Naive thymus-derived CD4-positive, alpha-beta T cell (primary cell): ENCODE results near the gene CDC42EP1. TPM values are rescaled to one million over a fixed set of nuclear protein-coding genes. Genes with fewer than 3 reads are reported as not detected.
"Not testable (repeated sequence)": the region's sequence is repeated elsewhere in the genome, so short reads cannot be mapped to it uniquely, and the experiment has no call there.

Experiments
- ATAC-seq: fragments of 150-1000 bp; cut with Tn5 transposase; 2 replicates; pipeline ENCODE4 v1.10.0; 2021; ENCODE audit warnings: mild to moderate bottlenecking, moderate library complexity
- CTCF ChIA-PET: fragments of 350-600 bp; sonication (Branson Sonifier 250); formaldehyde crosslinking; loops from one replicate; lab custom pipeline; 2021; ENCODE audit warnings: antibody characterized with exemption; lab: Charles Lee
- POLR2A ChIA-PET: fragments of 350-600 bp; sonication (Branson Sonifier 250); formaldehyde crosslinking; loops from one replicate; lab custom pipeline; 2021; ENCODE audit warnings: antibody characterized with exemption, inconsistent platforms; lab: Charles Lee
- DNase-seq, 9 donors: peaks; one replicate each; pipeline versions ENCODE4 v3.0.0 to v3.0.0-alpha.2; 2020 to 2022; ENCODE audit warnings: mixed read lengths in 1 of 9
- H3K27ac ChIP-seq: one replicate; pipeline ENCODE4 v1.7.0; 2013; ENCODE audit warnings: mild to moderate bottlenecking, low read depth, low read length, moderate library complexity
- H3K27me3 ChIP-seq, 2 donors: one replicate each; pipeline ENCODE4 v1.7.0; 2013; ENCODE audit warnings: low read length in 2 of 2, mild to moderate bottlenecking in 2 of 2, moderate library complexity in 2 of 2; ENCODE audit not compliant: control insufficient read depth in 2 of 2, insufficient read depth in 2 of 2
- H3K36me3 ChIP-seq, 3 experiments: 1 replicate in 2 of 3; 2 replicates in 1 of 3; pipeline ENCODE4 v1.7.0; 2013; ENCODE audit warnings: low read length in 3 of 3, mild to moderate bottlenecking in 3 of 3, moderate library complexity in 1 of 3; ENCODE audit not compliant: insufficient read depth in 3 of 3, control insufficient read depth in 2 of 3
- H3K4me1 ChIP-seq, 2 donors: one replicate each; pipeline ENCODE4 v1.7.0; 2013; ENCODE audit warnings: low read length in 2 of 2, mild to moderate bottlenecking in 2 of 2, moderate library complexity in 1 of 2; ENCODE audit not compliant: control insufficient read depth in 2 of 2, insufficient read depth in 2 of 2
- H3K4me3 ChIP-seq: 2 replicates; pipeline ENCODE4 v1.7.0; 2013; ENCODE audit warnings: mild to moderate bottlenecking, low read length
- H3K9me3 ChIP-seq, 3 experiments: 1 replicate in 2 of 3; 2 replicates in 1 of 3; pipeline ENCODE4 v1.7.0; 2013; ENCODE audit warnings: low read length in 3 of 3; ENCODE audit not compliant: control insufficient read depth in 2 of 3
- H3K27ac Mint-ChIP-seq, 9 donors: one replicate each; pipeline ENCODE4 v1.8.0; 2020 to 2022; ENCODE audit warnings: mixed read lengths in 9 of 9, mild to moderate bottlenecking in 8 of 9, moderate library complexity in 5 of 9, inconsistent platforms in 2 of 9
- H3K27me3 Mint-ChIP-seq, 5 donors: one replicate each; pipeline ENCODE4 v1.8.0; 2021 to 2022; ENCODE audit warnings: mixed read lengths in 5 of 5, mild to moderate bottlenecking in 1 of 5
- H3K36me3 Mint-ChIP-seq, 5 donors: one replicate each; pipeline ENCODE4 v1.8.0; 2020 to 2022; ENCODE audit warnings: mixed read lengths in 5 of 5, mild to moderate bottlenecking in 3 of 5, inconsistent platforms in 1 of 5
- H3K4me1 Mint-ChIP-seq, 7 donors: one replicate each; pipeline ENCODE4 v1.8.0; 2020 to 2022; ENCODE audit warnings: mixed read lengths in 7 of 7, mild to moderate bottlenecking in 3 of 7, inconsistent platforms in 1 of 7
- H3K4me3 Mint-ChIP-seq, 10 donors: one replicate each; pipeline ENCODE4 v1.8.0; 2020 to 2022; ENCODE audit warnings: mild to moderate bottlenecking in 10 of 10, mixed read lengths in 10 of 10, moderate library complexity in 6 of 10, inconsistent platforms in 2 of 10
- H3K9me3 Mint-ChIP-seq, 11 donors: one replicate each; pipeline ENCODE4 v1.8.0; 2020 to 2022; ENCODE audit warnings: mixed read lengths in 11 of 11, mild to moderate bottlenecking in 4 of 11, inconsistent platforms in 1 of 11, moderate library complexity in 1 of 11
- intact Hi-C, 2 donors: fragments of 100-400 bp; cut with micrococcal nuclease; formaldehyde crosslinking; loops; one replicate each; pipeline ENCODE4 v1.15.1; 2023
- polyA plus RNA-seq, 2 donors: library from polyadenylated mRNA; unstranded; fragments of 300-500 nt; fragmentation: Illumina TruSeq; gene quantifications; one replicate each; pipeline ENCODE4 v1.2.3, GENCODE V29; 2021
- total RNA-seq, 6 experiments: library from RNA in 5 of 6; stranded (reverse) in 5 of 6; gene quantifications; 1 replicate in 5 of 6; 2 replicates in 1 of 6; pipeline ENCODE4 v1.2.3 and lab custom pipeline; 2021 to 2026

Gene CDC42EP1
- total and polyA plus RNA-seq, 7 experiments from 2014 or later, result 0.27 to 1.6 (median 0.62) TPM; not detected in 3

GRCh38 chr22:37582526-37582925, 22.2 kb downstream of the CDC42EP1 start:
- intact Hi-C loops, result no loop called here
- Mint-ChIP-seq H3K4me1 (peaks cover 11 to 28% (median 18%) of the 10 kb centered on the region in 7 donors), H3K27me3 (peaks cover 0 to 27% (median 0%) of the 10 kb centered on the region in 5 donors), H3K4me3 (no peak overlapping the region), H3K9me3 (no peaks in the 10 kb centered on the region), H3K27ac (no peak overlapping the region), H3K36me3 (no peaks in the 10 kb centered on the region)
- DNase-seq (no peak), ATAC-seq (no peak)
- Histone ChIP-seq H3K36me3 (no peaks in the 10 kb centered on the region), H3K4me1 (peaks cover 2 to 7% of the 10 kb centered on the region in 2 donors), H3K27ac (no peak overlapping the region), H3K4me3 (no peak overlapping the region), H3K27me3 (no peaks in the 10 kb centered on the region), H3K9me3 (no peaks in the 10 kb centered on the region)
- ChIA-PET POLR2A (interaction anchor here (0.7 to 1.4 kb wide), 2 partner anchors 17 to 78 kb away, joined by 3 read pairs; no protein-coding TSS in a partner anchor), CTCF (interaction anchor here (0.7 to 1.8 kb wide), 3 partner anchors 10 to 16 kb away, joined by 3 to 9 read pairs (median 4); no protein-coding TSS in a partner anchor)

GRCh38 chr22:37588546-37589215, 28.4 kb downstream of the CDC42EP1 start:
- Histone ChIP-seq H3K9me3 (no peaks in the 10 kb centered on the region), H3K36me3 (no peaks in the 10 kb centered on the region), H3K27me3 (no peaks in the 10 kb centered on the region), H3K27ac (no peak overlapping the region), H3K4me3 (no peak overlapping the region), H3K4me1 (peaks cover 0 to 5% of the 10 kb centered on the region in 2 donors)
- peaks cover 0 to 15% (median 3%) of the 10 kb centered on the region in 5 donors for H3K27me3 Mint-ChIP-seq
- no peaks in the 10 kb centered on the region for H3K36me3 Mint-ChIP-seq
- H3K4me3 Mint-ChIP-seq, result no peak overlapping the region
- CTCF ChIA-PET, result interaction anchor here (0.5 to 4.4 kb wide), 4 partner anchors 22 to 248 kb away, joined by 3 to 56 read pairs (median 3); no protein-coding TSS in a partner anchor
- peaks cover 11 to 18% (median 12%) of the 10 kb centered on the region in 7 donors for H3K4me1 Mint-ChIP-seq
- H3K27ac Mint-ChIP-seq, result no peak overlapping the region
- POLR2A ChIA-PET, result interaction anchor here (1.2 kb wide), 1 partner anchor 7 kb away, joined by 3 read pairs; no protein-coding TSS in a partner anchor
- intact Hi-C loops, result no loop called here
- DNase-seq (no peak), ATAC-seq (no peak)
- H3K9me3 Mint-ChIP-seq, result no peaks in the 10 kb centered on the region

GRCh38 chr22:37589636-37590035, 29.4 kb downstream of the CDC42EP1 start:
- POLR2A ChIA-PET, result interaction anchor here (1.2 kb wide), 2 partner anchors 8 to 10 kb away, joined by 3 to 5 read pairs; partner anchors contain the start of gene LGALS2
- H3K27me3 Mint-ChIP-seq, result peaks cover 0 to 19% (median 3%) of the 10 kb centered on the region in 5 donors
- no peak overlapping the region for H3K27ac ChIP-seq

GRCh38 chr22:37591081-37591480, 30.8 kb downstream of the CDC42EP1 start:
- not testable (repeated sequence) for H3K4me3 Mint-ChIP-seq, H3K9me3 Mint-ChIP-seq
- POLR2A ChIA-PET, result interaction anchor here (1.9 to 2.6 kb wide), 3 partner anchors 17 to 25 kb away, joined by 4 to 38 read pairs (median 26); partner anchors contain the start of gene GGA1

More at GRCh38 chr22:37589636-37590035, 29.4 kb downstream of the CDC42EP1 start:
- Histone ChIP-seq H3K9me3 (no peaks in the 10 kb centered on the region), H3K4me1 (peaks cover 0 to 5% of the 10 kb centered on the region in 2 donors), H3K27me3 (no peaks in the 10 kb centered on the region), H3K4me3 (no peak overlapping the region), H3K36me3 (no peaks in the 10 kb centered on the region)
- intact Hi-C loops, result loop anchor here in 1 of 2 donors (5.0 kb wide), 1 partner anchor 102 kb away; the partner anchor contains the start of gene MFNG
- ATAC-seq, result no peak
- DNase-seq, result no peak
- Mint-ChIP-seq H3K9me3 (no peaks in the 10 kb centered on the region), H3K4me3 (no peak overlapping the region), H3K27ac (no peak overlapping the region), H3K36me3 (no peaks in the 10 kb centered on the region), H3K4me1 (peaks cover 11 to 18% (median 12%) of the 10 kb centered on the region in 7 donors)
- CTCF ChIA-PET, result interaction anchor here (0.6 to 4.4 kb wide), 5 partner anchors 23 to 274 kb away, joined by 3 to 56 read pairs (median 5); no protein-coding TSS in a partner anchor

GRCh38 chr22:37591823-37592404, 31.6 kb downstream of the CDC42EP1 start:
- H3K27ac Mint-ChIP-seq, result peak overlapping the region; percentile 6 to 96 (median 81)
- no peaks in the 10 kb centered on the region for H3K9me3 Mint-ChIP-seq
- ChIA-PET POLR2A (interaction anchor here (0.8 to 2.6 kb wide), 12 partner anchors 10 to 94 kb away, joined by 3 to 38 read pairs (median 4); partner anchors contain the start of genes GGA1, LGALS2 and NOL12), CTCF (interaction anchor here (0.6 to 4.4 kb wide), 25 partner anchors 9 to 274 kb away, joined by 3 to 56 read pairs (median 6); partner anchors contain the start of genes CDC42EP1, GCAT, GGA1 and LGALS2)
- H3K9me3 ChIP-seq, result no peaks in the 10 kb centered on the region
- peak overlapping the region; percentile 56 for H3K27ac ChIP-seq
- DNase-seq (no peak), ATAC-seq (no peak)
- H3K36me3 Mint-ChIP-seq, result no peaks in the 10 kb centered on the region
- no peaks in the 10 kb centered on the region for H3K36me3 ChIP-seq
- H3K27me3 Mint-ChIP-seq, result peaks cover 0 to 13% (median 0%) of the 10 kb centered on the region in 5 donors
- intact Hi-C loops, result loop anchor here (1.0 to 5.0 kb wide), 7 partner anchors 12 to 105 kb away; partner anchors contain the start of genes GGA1 (in 2 of the 2), LGALS2 (in 1 of the 2) and MFNG (in 1 of the 2)
- peaks cover 11 to 14% (median 12%) of the 10 kb centered on the region in 7 donors for H3K4me1 Mint-ChIP-seq
- no peaks in the 10 kb centered on the region for H3K27me3 ChIP-seq
- H3K4me1 ChIP-seq, result peaks cover 0 to 5% of the 10 kb centered on the region in 2 donors
- peak overlapping the region; percentile 69 to 88 (median 80) for H3K4me3 Mint-ChIP-seq
- peak overlapping the region; percentile 1 for H3K4me3 ChIP-seq

More at GRCh38 chr22:37591081-37591480, 30.8 kb downstream of the CDC42EP1 start:
- H3K27me3 ChIP-seq, H3K4me3 ChIP-seq, H3K36me3 Mint-ChIP-seq, H3K9me3 ChIP-seq, H3K27ac ChIP-seq, H3K4me1 ChIP-seq, DNase-seq, H3K36me3 ChIP-seq, ATAC-seq: not testable (repeated sequence)
- Mint-ChIP-seq H3K27me3 (peaks cover 0 to 16% (median 0%) of the 10 kb centered on the region in 5 donors), H3K27ac (peak overlapping the region in 2 of 9 donors; percentile 79 to 84), H3K4me1 (peaks cover 11 to 14% (median 12%) of the 10 kb centered on the region in 7 donors)
- intact Hi-C loops, result loop anchor here in 1 of 2 donors (5.0 kb wide), 1 partner anchor 104 kb away; the partner anchor contains the start of gene MFNG
- CTCF ChIA-PET, result interaction anchor here (0.6 to 4.4 kb wide), 6 partner anchors 17 to 911 kb away, joined by 3 to 56 read pairs (median 17); partner anchors contain the start of gene GGA1

- Mint-ChIP-seq H3K9me3 (no peaks in the 10 kb centered on the region), H3K4me3 (no peak overlapping the region), H3K27ac (no peak overlapping the region), H3K27me3 (peaks cover 0 to 8% (median 0%) of the 10 kb centered on the region in 5 donors), H3K4me1 (peaks cover 11 to 14% (median 12%) of the 10 kb centered on the region in 7 donors), H3K36me3 (no peaks in the 10 kb centered on the region)
- ATAC-seq (no peak), DNase-seq (no peak)
- Histone ChIP-seq H3K4me3 (no peak overlapping the region), H3K4me1 (peaks cover 0 to 5% of the 10 kb centered on the region in 2 donors), H3K9me3 (no peaks in the 10 kb centered on the region), H3K27me3 (no peaks in the 10 kb centered on the region), H3K27ac (no peak overlapping the region), H3K36me3 (no peaks in the 10 kb centered on the region)
- intact Hi-C loops, result loop anchor here in 1 of 2 donors (5.0 kb wide), 1 partner anchor 107 kb away; the partner anchor contains the start of gene MFNG
- ChIA-PET POLR2A (interaction anchor here (1.3 kb wide), 1 partner anchor 11 kb away, joined by 5 read pairs; no protein-coding TSS in a partner anchor), CTCF (no interaction called here)
These were observed 34.0 kb downstream of the CDC42EP1 start for GRCh38 chr22:37594237-37594636.
